ENCODE data around the gene HOXD4.

HOXD4 gene

GRCh38 chr2:176105078-176105729 is 46.1 kb upstream of the HOXD4 start:
- TF ChIP-seq CTCF (IDR thresholded peaks at IDR 0.05; ENCODE audit: extremely low read depth, insufficient read depth, missing control alignments), result no peak
- DNase-seq (ENCODE audit: low spot score), result no peak
- in situ Hi-C loops (cut with MboI; ENCODE audit: low pct_unique_long_range_greater_than_20kb, low sequenced_read_pairs, unreplicated experiment), result loop anchor here (25.0 kb wide), 1 partner anchor 743 kb away; no protein-coding TSS in a partner anchor

- in situ Hi-C loops (cut with MboI; ENCODE audit: low pct_unique_long_range_greater_than_20kb, low sequenced_read_pairs, unreplicated experiment), result loop anchor here (25.0 kb wide), 1 partner anchor 744 kb away; no protein-coding TSS in a partner anchor
- no peak for DNase-seq (ENCODE audit: low spot score)
- TF ChIP-seq CTCF (IDR thresholded peaks at IDR 0.05; ENCODE audit: extremely low read depth, insufficient read depth, missing control alignments), result no peak
Observed at GRCh38 chr2:176105730-176106580, 45.4 kb upstream of the HOXD4 start.

GRCh38 chr2:176106581-176107539 is 44.5 kb upstream of the HOXD4 start, which contains the start of gene HOXD11:
Gene HOXD11, plus strand, starts transcription at chr2:176107280. Its CDS starts 76 bp downstream, at chr2:176107356.
- no peak for TF ChIP-seq CTCF (IDR thresholded peaks at IDR 0.05; ENCODE audit: extremely low read depth, insufficient read depth, missing control alignments)
- DNase-seq (ENCODE audit: low spot score), result no peak
- in situ Hi-C loops (cut with MboI; ENCODE audit: low pct_unique_long_range_greater_than_20kb, low sequenced_read_pairs, unreplicated experiment), result loop anchor here (25.0 kb wide), 1 partner anchor 745 kb away; no protein-coding TSS in a partner anchor

- DNase-seq (ENCODE audit: low spot score), result no peak
- in situ Hi-C loops (cut with MboI; ENCODE audit: low pct_unique_long_range_greater_than_20kb, low sequenced_read_pairs, unreplicated experiment), result loop anchor here (25.0 kb wide), 1 partner anchor 745 kb away; no protein-coding TSS in a partner anchor
- no peak for TF ChIP-seq CTCF (IDR thresholded peaks at IDR 0.05; ENCODE audit: extremely low read depth, insufficient read depth, missing control alignments)
Observed at GRCh38 chr2:176107731-176108181, 43.6 kb upstream of the HOXD4 start.

GRCh38 chr2:176109192-176109901 is 42.0 kb upstream of the HOXD4 start:
- no peak for DNase-seq (ENCODE audit: low spot score)
- no peak for TF ChIP-seq CTCF (IDR thresholded peaks at IDR 0.05; ENCODE audit: extremely low read depth, insufficient read depth, missing control alignments)
- in situ Hi-C loops (cut with MboI; ENCODE audit: low pct_unique_long_range_greater_than_20kb, low sequenced_read_pairs, unreplicated experiment), result loop anchor here (25.0 kb wide), 1 partner anchor 747 kb away; no protein-coding TSS in a partner anchor
